IPS-15b (cell line): ENCODE measurements around the gene RDH13.

Experiments used
- H3K27me3 ChIP-seq: one replicate; pipeline ENCODE4 v1.6.1; 2013; ENCODE audit warnings: low read length; ENCODE audit not compliant: control insufficient read depth, insufficient read depth
- H3K36me3 ChIP-seq: one replicate; pipeline ENCODE4 v1.6.1; 2013; ENCODE audit warnings: low read length; ENCODE audit not compliant: control insufficient read depth, insufficient read depth
- H3K4me1 ChIP-seq: one replicate; pipeline ENCODE4 v1.6.1; 2013; ENCODE audit warnings: mild to moderate bottlenecking, low read length; ENCODE audit not compliant: control insufficient read depth, insufficient read depth
- H3K4me3 ChIP-seq: one replicate; pipeline ENCODE4 v1.5.1; 2013; ENCODE audit warnings: low read depth, low read length
- H3K9ac ChIP-seq: one replicate; pipeline ENCODE4 v1.6.1; 2013; ENCODE audit warnings: low read depth, mild to moderate bottlenecking, low read length
- H3K9me3 ChIP-seq: one replicate; pipeline ENCODE4 v1.6.1; 2013; ENCODE audit warnings: mild to moderate bottlenecking, low read length; ENCODE audit not compliant: control insufficient read depth, insufficient read depth

Gene RDH13

GRCh38 chr19:55089342-55089944, 26.5 kb upstream of the RDH13 start:
- peaks cover 11% of the 10 kb centered on the region for H3K36me3 ChIP-seq
- peaks cover 19% of the 10 kb centered on the region for H3K27me3 ChIP-seq
- no peak overlapping the region for H3K4me3 ChIP-seq
- H3K9ac ChIP-seq = no peak overlapping the region
- H3K9me3 ChIP-seq = no peaks in the 10 kb centered on the region
- peaks cover 7% of the 10 kb centered on the region for H3K4me1 ChIP-seq

- Histone ChIP-seq H3K27me3 (peaks cover 24% of the 10 kb centered on the region), H3K36me3 (peaks cover 11% of the 10 kb centered on the region), H3K4me1 (peaks cover 7% of the 10 kb centered on the region), H3K4me3 (no peak overlapping the region), H3K9ac (no peak overlapping the region), H3K9me3 (no peaks in the 10 kb centered on the region)
Measured at GRCh38 chr19:55088543-55089341, 25.8 kb upstream of the RDH13 start.

DNA sequence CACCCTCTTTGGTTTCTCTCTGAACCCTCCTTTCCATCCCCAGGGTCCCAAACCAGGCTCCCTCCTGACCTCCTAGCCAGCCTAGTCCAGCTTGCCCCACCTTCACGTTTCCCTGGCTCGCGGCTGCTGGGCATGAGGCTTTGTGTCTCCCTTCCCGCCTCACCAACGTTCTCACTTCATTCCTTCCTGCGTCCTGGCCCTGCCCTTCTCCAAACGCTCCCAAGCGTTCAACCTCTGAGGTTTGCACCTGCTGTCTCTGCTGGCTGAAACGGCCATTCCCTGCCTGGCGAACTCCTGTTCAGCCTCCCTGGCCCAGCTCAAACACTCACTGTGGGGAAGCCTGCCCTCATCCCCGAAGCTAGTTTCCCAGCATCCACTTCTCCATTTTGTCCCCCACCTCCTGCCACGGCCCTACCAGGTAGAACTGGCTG, 25.1 kb upstream of the RDH13 start:
- no peak overlapping the region for H3K9ac ChIP-seq
- H3K4me3 ChIP-seq = peak overlapping the region; percentile 67
- peaks cover 24% of the 10 kb centered on the region for H3K27me3 ChIP-seq
- peaks cover 7% of the 10 kb centered on the region for H3K4me1 ChIP-seq
- H3K9me3 ChIP-seq = no peaks in the 10 kb centered on the region
- H3K36me3 ChIP-seq = peaks cover 11% of the 10 kb centered on the region

DNA sequence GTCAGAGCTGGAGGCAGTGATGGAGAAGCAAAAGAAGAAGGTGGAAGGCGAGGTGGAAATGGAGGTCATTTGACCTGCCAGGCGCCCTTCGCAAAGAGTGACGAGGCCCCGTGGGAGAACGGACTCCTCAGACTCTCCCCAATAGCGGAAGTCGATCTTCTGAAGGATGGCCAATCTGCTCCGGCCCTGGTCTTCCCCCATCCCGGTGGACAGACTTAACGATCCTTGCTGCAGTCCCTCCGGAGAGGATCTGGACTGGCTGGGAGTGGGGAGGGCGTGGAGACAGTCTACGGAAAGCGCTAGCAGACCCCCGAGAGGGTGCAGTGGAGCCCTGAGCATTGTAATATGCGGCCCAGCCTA, 24.6 kb upstream of the RDH13 start:
- H3K4me3 ChIP-seq = peak overlapping the region; percentile 67
- peaks cover 7% of the 10 kb centered on the region for H3K4me1 ChIP-seq
- peaks cover 24% of the 10 kb centered on the region for H3K27me3 ChIP-seq
- no peak overlapping the region for H3K9ac ChIP-seq
- H3K36me3 ChIP-seq = peaks cover 11% of the 10 kb centered on the region
- H3K9me3 ChIP-seq = no peaks in the 10 kb centered on the region

- H3K27me3 ChIP-seq = peaks cover 24% of the 10 kb centered on the region
- peaks cover 7% of the 10 kb centered on the region for H3K4me1 ChIP-seq
- peak overlapping the region; percentile 67 for H3K4me3 ChIP-seq
- H3K36me3 ChIP-seq = peaks cover 11% of the 10 kb centered on the region
- H3K9ac ChIP-seq = no peak overlapping the region
- H3K9me3 ChIP-seq = no peaks in the 10 kb centered on the region
Measured at GRCh38 chr19:55086730-55087541, 24.0 kb upstream of the RDH13 start.

DNA sequence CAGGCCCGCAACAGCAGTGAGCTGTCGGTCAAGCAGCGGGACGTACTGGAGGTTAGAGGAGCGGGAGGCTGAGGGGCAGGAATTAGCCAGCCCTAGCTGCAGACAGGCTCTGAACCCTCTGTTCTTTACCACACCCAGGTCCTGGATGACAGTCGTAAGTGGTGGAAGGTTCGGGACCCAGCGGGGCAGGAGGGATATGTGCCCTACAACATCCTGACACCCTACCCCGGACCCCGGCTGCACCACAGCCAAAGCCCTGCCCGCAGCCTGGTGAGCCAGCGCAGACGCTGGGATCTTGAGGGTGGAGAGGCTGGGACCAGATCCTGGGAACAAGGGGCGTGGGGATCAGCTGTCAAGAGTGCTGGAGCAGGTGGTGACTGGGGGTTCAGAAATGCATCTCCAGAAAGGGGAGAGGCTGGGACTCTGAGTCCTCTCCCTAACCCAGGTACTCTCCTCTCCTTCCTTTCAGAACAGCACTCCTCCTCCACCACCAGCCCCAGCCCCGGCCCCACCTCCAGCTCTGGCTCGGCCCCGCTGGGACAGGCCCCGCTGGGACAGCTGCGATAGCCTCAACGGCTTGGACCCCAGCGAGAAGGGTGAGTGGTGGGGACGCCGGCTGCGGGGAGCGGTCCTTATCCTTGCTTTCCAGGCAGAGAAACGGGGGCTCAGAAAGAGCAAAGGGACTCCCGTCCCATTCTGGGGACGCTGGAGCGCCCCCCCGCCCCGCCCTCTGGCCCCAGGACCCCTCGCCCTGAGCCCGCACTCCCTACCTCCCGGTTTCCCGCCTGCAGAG, 23.2 kb upstream of the RDH13 start:
- Histone ChIP-seq H3K4me3 (peak overlapping the region; percentile 67), H3K27me3 (peaks cover 24% of the 10 kb centered on the region), H3K9ac (no peak overlapping the region), H3K36me3 (peaks cover 6% of the 10 kb centered on the region), H3K9me3 (no peaks in the 10 kb centered on the region), H3K4me1 (peaks cover 4% of the 10 kb centered on the region)

- Histone ChIP-seq H3K4me3 (no peak overlapping the region), H3K36me3 (no peaks in the 10 kb centered on the region), H3K4me1 (peaks cover 4% of the 10 kb centered on the region), H3K9me3 (no peaks in the 10 kb centered on the region), H3K9ac (no peak overlapping the region), H3K27me3 (peaks cover 29% of the 10 kb centered on the region)
Measured at GRCh38 chr19:55084416-55084815, 21.5 kb upstream of the RDH13 start.

GRCh38 chr19:55083004-55083850, 20.3 kb upstream of the RDH13 start:
- H3K4me3 ChIP-seq = peak overlapping the region; percentile 33
- peaks cover 2% of the 10 kb centered on the region for H3K36me3 ChIP-seq
- H3K9me3 ChIP-seq = no peaks in the 10 kb centered on the region
- peaks cover 36% of the 10 kb centered on the region for H3K27me3 ChIP-seq
- H3K4me1 ChIP-seq = peaks cover 2% of the 10 kb centered on the region
- no peak overlapping the region for H3K9ac ChIP-seq

DNA sequence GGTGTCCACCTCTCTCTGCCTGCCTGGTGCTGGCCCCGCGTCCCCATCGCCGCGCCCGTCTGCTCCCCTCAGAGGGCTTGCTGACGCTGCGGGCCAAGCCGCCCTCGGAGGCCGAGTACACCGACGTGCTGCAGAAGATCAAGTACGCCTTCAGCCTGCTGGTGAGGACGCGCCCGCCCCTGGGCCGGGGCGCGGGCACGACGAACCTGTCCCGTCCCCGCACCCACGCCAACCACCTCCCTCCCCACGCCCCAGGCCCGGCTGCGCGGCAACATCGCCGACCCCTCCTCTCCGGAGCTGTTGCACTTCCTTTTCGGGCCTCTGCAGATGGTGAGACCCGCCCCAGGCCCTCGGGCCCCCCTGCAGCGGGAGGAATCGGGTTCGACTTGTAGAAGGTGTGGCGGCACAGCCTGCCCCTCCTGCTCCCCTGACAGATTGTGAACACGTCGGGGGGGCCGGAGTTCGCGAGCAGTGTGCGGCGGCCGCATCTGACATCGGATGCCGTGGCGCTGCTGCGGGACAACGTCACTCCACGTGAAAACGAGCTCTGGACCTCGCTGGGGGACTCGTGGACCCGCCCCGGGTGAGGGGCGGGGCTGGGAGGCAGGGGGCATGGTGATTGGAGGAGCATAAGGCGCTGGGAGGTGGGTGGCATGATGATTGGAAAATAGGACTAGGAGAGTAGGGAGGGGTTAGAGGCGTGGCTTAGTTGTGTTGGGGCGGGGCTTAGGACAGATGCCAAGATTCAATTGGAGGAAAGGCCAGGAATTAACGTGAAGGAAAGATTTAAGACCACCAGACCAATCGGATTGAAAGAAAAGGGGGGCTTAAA, 19.3 kb upstream of the RDH13 start:
- H3K9me3 ChIP-seq = no peaks in the 10 kb centered on the region
- no peak overlapping the region for H3K9ac ChIP-seq
- H3K27me3 ChIP-seq = peaks cover 35% of the 10 kb centered on the region
- H3K4me1 ChIP-seq = peaks cover 2% of the 10 kb centered on the region
- peak overlapping the region; percentile 75 for H3K4me3 ChIP-seq
- H3K36me3 ChIP-seq = peaks cover 2% of the 10 kb centered on the region

DNA sequence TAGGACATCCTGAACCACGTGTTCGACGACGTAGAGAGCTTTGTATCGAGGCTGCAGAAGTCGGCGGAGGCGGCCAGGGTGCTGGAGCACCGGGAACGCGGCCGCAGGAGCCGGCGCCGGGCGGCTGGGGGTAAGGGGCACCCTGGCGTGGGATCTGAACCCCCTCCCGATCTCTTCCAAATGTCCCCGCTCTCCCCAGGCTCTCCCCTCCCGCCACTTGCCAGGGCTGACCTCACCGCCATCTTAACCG, 18.7 kb upstream of the RDH13 start:
- Histone ChIP-seq H3K9me3 (no peaks in the 10 kb centered on the region), H3K36me3 (peaks cover 2% of the 10 kb centered on the region), H3K27me3 (peaks cover 36% of the 10 kb centered on the region), H3K4me3 (peak overlapping the region; percentile 75), H3K4me1 (peaks cover 3% of the 10 kb centered on the region), H3K9ac (no peak overlapping the region)
